TTC549 (cell line): ENCODE data around the gene ARID3A.

Experiments
- FAIRE-seq: peaks from 2 replicates; lab custom pipeline; 2012; peaks lifted over from hg19 to GRCh38; lab: Jason Lieb, UNC

ARID3A gene

DNA sequence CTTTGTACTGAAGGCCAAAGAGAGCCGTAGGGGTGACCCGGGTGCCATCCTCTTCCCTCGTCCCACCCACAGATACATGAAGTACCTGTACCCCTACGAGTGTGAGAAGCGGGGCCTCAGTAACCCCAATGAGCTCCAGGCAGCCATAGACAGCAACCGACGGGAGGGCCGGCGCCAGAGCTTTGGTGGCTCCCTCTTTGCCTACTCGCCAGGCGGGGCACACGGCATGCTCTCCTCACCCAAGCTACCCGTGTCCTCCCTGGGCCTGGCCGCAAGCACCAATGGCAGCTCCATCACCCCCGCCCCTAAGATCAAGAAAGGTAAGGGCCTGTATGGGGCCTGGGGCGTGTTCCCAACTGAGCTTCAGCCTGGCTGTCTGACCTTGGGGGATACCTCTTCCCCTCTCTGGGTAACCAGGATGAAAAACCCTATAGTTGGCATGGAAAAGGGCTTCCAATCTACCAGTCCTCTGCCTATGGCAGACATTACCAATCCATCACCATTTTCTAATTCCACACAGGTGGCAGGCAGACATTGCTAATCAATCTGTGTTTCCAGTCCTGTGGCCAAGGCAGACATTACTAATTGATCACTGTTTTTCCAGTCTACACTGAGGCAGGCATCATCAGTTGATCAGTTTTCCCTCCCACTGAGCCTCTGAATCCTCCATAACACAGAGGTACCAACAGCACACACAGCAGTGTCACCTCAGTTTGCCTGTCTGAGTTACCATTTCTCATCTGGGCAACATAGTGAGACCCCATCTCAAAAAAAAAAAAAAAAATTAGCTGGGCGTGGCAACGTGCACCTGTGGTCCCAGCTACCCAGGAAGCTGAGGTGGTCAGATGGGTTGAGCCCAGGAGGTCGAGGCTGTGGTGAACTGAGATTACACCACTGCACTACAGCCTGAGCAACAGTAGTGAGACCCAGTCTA, 39.2 kb downstream of the ARID3A start:
- no peak for FAIRE-seq

- FAIRE-seq, result no peak
Measured at GRCh38 chr19:966485-967088, 40.8 kb downstream of the ARID3A start.

- no peak for FAIRE-seq
Measured at GRCh38 chr19:970695-971094, 44.9 kb downstream of the ARID3A start.

GRCh38 chr19:971795-972194, 46.0 kb downstream of the ARID3A start:
- FAIRE-seq, result no peak

- no peak for FAIRE-seq
Measured at GRCh38 chr19:972281-972680, 46.4 kb downstream of the ARID3A start.

GRCh38 chr19:973726-974563, 48.1 kb downstream of the ARID3A start:
- FAIRE-seq, result no peak

- no peak for FAIRE-seq
Measured at GRCh38 chr19:974564-975257, 48.9 kb downstream of the ARID3A start.

- FAIRE-seq, result no peak
Measured at GRCh38 chr19:976476-976875, 50.6 kb downstream of the ARID3A start.

GRCh38 chr19:977058-977464, 51.2 kb downstream of the ARID3A start:
- no peak for FAIRE-seq

DNA sequence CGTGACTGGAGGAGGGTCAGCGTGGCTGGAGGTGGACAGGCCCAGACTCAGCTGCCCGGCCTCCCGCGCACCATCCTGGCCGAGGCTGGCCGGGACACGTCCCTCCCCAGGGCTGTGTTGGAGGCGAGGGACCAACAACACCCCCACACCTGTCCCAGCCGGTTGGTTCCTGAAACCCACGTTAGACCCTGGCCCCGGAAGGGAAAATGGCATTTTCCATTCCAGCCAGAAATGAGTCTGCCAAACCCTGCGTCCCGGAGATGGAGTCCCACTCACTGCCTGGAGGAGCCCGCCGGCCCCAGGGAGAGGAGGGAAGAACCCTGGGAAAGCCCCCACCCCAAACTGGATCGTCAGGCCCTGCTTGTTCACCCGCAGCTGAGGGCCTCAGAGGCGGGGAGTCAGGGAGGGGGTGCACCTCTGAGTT, 53.5 kb downstream of the ARID3A start:
- FAIRE-seq, result no peak

- FAIRE-seq, result no peak
Measured at GRCh38 chr19:980133-980998, 54.5 kb downstream of the ARID3A start.

DNA sequence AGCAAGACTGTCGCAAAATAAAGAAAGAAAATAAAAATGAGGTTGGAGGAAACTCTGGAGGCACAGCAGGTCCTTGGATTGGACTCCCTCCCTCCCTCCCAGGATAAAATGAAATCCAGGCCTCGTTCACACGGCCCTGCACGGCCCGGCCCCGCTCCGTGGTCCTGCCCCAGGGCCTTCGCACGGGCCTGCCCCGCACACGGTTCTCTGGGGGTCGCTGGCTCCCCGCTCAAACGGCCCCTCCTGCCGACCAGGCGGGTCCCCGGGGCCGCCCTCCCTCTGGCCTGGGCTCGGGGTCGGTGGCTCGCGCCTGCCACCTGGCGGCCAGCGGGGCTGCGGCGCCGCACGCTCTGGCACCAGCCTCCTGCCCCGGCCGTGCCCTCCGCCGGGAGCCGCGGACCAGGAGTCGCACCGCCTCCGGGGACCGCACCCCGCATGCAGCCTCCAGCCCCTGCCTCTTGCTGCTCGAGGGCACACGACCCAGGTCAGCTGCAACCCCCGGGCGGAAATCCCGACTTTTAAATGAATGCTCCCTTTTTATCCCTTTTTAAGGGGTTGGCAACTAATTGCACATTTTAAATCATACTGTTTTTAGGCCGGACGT, 56.8 kb downstream of the ARID3A start:
- no peak for FAIRE-seq

DNA sequence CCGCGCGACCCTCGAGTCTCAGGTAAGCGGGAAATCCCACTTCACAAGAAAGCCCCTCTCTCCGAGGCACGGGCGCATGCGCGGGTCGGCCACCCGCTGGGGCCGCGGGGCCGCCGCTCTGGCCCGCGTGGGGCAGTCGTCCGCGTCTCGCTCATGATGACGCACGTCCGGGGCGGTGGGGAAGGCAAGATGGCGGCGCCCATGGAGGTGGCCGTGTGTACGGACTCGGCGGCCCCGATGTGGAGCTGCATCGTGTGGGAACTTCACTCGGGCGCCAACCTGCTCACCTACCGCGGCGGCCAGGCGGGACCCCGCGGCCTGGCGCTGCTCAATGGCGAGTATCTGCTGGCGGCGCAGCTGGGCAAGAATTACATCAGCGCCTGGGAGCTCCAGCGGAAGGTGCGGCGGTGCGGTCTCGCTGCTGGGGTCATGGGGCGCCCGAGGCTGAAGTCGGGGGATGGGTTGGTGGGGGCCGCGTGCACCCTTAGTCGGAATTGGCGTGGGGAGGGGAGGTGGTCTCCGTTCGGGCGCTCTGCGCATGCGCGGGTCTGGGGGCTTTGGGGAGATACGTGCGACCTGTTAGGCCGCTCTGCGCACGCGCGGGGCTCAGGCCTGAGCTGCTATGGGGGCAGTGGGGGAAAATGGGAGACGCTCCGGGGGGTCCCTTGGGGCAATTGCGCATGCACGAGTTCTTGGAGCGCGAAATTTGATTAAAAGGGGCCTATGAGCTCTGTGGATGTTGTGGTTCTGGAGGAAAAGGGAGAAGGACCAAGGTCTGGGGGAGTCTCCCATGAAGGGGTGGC, 58.5 kb downstream of the ARID3A start, which contains the start of gene WDR18:
WDR18 (plus strand) TSS at position 181 of the 803 bp plus-strand sequence; CDS start at position 190, 9 bp downstream.
- no peak for FAIRE-seq

DNA sequence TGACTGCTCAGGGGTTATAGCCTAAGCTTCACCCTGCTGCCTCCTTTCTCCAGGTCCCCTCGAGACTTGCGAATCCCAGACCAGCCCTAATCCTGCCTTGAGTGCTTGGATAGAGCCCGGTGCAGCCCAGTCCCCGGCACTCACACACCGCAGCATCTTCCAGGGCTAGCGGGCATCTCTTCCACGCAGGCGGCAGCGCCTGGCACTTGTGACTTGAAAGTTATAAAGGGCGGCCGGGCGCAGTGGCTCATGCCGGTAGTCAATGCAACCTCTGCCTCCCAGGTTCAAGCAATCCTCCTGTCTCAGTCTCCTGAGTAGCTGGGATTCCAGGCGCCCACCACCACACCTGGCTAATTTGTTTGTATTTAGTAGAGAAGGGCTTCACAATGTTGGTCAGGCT, 60.2 kb downstream of the ARID3A start:
- no peak for FAIRE-seq

DNA sequence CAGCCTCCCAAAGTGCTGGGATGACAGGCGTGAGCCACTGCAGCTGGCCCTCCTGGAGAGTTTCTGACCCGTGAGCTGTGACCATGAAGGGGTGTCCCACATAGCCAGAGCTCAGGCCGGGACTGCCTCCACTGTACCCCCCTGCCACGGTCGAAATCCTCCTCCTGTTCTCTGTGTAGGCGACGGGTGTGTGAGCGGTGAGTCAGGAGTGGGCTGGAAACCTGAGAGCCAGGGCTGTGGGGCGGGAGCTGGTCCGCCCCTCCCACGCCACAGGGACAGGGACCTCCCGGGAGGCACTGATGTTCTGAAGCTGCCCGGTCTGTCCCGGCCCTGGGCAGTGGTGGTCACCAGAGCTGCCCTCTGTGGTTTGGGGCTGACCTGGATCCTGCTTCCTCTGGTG, 62.2 kb downstream of the ARID3A start:
- no peak for FAIRE-seq

GRCh38 chr19:988510-988909, 62.7 kb downstream of the ARID3A start:
- no peak for FAIRE-seq

DNA sequence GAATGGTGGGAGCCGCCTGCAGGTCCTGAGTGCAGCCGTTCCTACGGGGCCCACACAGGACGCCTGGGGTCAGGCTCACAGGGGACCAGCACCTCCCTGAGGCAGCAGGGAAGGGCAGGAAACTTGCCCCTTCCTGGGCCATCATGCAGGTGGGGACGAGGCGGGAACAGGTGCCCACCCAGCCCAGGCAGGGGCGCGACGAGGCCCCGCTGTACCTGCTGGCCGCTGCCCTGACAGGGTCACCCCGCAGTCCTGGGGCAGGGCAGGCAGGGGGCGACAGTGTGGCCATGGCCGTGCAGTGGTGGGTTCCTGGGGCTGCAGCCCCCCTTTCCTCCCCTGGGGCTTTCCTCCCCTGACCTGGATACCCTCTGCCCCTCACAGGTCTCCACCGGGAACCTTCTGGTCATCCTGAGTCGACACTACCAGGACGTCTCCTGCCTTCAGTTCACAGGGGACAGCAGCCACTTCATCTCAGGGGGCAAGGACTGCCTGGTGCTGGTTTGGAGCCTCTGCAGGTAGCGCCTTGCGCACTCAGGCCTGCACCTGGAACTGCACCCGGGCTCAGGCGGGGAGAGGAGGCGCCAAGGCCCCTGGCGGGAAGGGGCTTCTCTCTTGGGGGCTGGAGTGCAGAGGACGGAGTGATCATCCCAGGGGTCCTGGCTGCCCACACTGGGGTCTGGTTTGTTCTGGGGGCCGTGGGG, 63.7 kb downstream of the ARID3A start:
- no peak for FAIRE-seq

DNA sequence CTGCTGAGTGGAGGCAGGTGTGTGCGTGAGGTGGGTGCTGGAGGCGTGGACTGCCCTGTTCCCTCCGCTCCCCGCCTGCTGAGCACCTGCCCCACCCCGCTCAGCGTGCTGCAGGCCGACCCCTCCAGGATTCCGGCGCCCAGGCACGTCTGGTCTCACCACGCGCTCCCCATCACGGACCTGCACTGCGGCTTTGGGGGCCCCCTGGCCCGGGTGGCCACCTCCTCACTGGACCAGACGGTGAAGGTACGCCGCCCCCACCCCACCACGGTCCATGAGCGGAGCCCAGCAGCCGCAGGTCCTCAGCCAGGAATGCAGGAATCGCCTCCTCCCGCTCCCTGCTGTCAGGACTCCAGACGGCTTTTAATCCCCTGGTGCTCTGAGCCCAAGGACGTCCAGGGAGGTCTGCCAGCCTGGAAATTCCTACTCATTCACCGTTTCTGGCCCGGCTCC, 64.3 kb downstream of the ARID3A start:
- FAIRE-seq, result no peak

GRCh38 chr19:990746-991145, 64.9 kb downstream of the ARID3A start:
- no peak for FAIRE-seq
